HG03442 (cell line): ENCODE measurements around the gene CHRNA7.

ENCODE experiments used
- ATAC-seq: cut with Tn5 transposase; IDR thresholded peaks from one replicate; pipeline ENCODE4 v1.9.1; 2021; ENCODE audit warnings: mild to moderate bottlenecking, moderate library complexity; ENCODE audit not compliant: unreplicated experiment

CHRNA7 gene

GRCh38 chr15:32029862-32030781, at the start of gene CHRNA7:
Gene CHRNA7, plus strand, starts transcription at chr15:32030515. Its CDS starts 80 bp downstream, at chr15:32030595.
- peak; percentile 74 for ATAC-seq

DNA sequence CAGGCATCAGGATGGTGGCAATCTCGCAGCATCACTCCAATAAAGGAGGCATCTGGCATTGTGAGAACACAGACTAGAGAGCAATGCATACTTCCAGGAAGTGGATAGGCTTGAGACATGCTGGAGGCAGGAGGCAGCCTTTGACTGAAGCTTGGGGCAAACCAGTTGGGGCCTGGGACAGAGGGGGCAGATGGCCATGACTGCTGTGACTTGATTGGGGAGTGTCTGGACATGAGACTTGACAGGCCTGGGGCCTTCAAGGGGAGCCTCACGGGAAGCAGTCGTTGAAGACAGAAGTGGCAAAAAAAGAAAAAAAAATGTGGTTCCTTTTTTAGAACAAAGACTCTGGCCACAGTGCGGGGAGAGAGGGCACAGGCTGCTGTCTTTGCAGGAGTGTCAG, 44.7 kb upstream of the CHRNA7 start:
- ATAC-seq = no peak

GRCh38 chr15:31993062-31993461, 37.3 kb upstream of the CHRNA7 start:
- no peak for ATAC-seq

GRCh38 chr15:31997711-31998110, 32.6 kb upstream of the CHRNA7 start:
- ATAC-seq = no peak

DNA sequence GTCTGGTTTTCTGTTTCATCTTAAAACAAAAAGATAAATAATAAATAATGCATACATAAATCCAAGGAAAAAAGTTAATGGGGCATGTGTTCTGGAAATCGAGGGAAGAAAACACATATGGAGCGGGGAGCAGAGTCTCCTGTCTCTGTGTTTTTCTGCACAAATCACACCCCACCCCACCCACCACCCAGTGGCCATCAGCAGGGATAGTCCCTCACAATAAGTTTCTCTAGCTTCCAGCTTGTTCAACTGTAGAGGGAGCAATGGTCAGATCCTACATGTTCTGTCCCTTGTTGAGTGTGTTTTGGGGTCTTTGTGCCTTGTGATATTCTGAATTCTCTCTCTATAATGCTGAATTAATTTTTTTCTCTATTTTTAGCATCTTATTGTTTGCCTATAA, 26.8 kb upstream of the CHRNA7 start:
- no peak for ATAC-seq

DNA sequence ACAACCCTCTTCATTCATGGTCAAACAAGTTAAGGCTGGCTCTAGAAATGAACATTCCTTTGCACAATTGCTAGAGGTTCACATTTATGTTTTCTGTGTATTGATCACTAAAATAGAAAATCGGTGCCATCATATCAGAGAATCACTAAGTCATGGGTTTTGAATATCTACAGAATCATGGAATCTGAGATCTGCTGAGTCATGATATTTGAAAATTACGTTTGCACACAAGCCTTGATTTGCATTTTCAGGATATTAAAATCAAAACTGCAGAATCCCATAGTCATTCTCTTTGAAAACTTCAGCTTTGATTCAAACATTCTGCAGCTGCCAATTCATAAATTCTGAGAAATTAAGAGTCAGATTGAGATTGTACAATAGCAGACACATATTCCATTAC, 26.1 kb upstream of the CHRNA7 start:
- ATAC-seq = no peak

DNA sequence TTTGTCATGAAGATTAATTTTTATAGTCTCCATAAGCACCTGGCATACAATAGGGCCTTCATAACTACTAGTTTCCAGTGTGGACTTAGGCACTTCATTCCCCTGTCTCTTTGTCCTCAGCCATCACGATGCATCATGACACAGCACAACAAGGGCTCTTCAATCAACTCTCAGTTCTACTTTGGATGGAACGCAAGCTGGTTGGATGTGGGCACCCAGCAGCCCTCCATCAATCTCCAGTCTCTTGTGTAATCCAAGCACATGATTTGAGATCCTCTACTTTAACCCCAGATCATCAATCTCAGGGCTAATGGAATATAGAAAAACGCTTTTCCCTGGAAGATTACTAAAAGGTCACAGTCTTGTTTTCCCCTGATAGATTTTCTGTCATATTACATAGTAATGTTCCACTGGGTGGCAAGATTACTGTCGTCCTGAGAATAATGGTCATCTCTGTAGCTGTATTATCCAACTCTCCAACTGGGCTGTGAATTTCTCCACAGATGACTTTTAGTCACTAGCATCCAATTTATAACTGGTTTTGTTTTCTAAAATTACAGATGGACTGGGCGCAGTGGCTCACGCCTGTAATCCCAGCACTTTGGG, 22.9 kb upstream of the CHRNA7 start:
- no peak for ATAC-seq

GRCh38 chr15:32014953-32015352, 15.4 kb upstream of the CHRNA7 start:
- no peak for ATAC-seq

GRCh38 chr15:32020156-32020555, 10.2 kb upstream of the CHRNA7 start:
- no peak for ATAC-seq

GRCh38 chr15:32028921-32029320, 1.4 kb upstream of the CHRNA7 start:
- ATAC-seq = no peak

- ATAC-seq = no peak
Measured at GRCh38 chr15:32029409-32029861, 880 bp upstream of the CHRNA7 start.

DNA sequence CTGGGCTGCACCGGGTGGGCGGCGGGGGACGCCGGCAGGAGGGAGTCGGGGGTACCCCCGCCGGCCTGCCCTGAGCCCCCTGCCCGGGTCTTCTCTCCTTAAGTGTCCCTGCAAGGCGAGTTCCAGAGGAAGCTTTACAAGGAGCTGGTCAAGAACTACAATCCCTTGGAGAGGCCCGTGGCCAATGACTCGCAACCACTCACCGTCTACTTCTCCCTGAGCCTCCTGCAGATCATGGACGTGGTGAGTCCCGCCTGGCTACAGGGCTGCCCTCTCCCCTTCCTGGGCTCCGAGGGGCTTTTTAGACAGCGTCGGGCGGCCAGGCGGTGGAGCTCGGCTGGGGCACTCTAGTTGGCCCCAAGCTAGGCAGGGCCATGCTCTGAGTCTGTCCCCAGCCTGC, 480 bp downstream of the CHRNA7 start:
- no peak for ATAC-seq

GRCh38 chr15:32033186-32033890, 3.0 kb downstream of the CHRNA7 start:
- no peak for ATAC-seq

DNA sequence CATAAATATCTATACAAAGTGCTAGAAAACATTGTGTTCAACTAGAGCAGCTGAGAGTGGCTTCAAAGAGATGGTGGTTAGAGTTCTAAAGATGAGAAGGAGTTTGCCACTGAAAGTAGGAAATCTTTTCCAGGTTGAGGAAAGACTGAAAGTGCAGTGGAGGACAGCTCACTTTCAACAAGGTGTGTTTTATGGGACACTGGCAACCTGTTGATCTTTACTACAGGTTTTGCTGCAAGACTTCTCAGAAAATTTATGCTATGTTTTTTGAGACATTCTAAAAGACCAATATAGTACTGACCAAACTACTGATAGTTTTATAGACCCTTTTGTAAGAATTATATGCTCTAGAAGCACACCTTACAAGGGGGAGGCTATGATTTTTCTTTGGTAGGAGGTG, 3.8 kb downstream of the CHRNA7 start:
- no peak for ATAC-seq

DNA sequence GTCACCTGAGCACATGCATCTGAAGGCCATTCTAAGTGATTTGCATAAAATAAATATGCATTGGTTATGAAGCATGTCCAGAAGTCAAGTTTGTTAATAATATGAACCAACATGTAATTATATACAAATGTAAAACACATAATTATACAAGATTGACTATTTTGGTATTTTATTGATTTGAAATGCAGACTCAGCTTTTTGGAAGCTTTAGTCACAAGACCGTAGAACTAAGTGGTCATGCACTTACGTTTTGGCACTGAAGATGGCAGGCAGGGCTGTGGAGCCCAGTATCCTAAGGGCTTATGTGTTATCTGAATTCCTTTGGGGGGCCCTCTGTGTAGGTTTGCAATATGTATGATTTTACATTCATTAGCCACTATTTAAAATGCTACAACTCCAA, 5.0 kb downstream of the CHRNA7 start:
- ATAC-seq = no peak

- ATAC-seq = no peak
Measured at GRCh38 chr15:32036971-32037370, 6.7 kb downstream of the CHRNA7 start.

DNA sequence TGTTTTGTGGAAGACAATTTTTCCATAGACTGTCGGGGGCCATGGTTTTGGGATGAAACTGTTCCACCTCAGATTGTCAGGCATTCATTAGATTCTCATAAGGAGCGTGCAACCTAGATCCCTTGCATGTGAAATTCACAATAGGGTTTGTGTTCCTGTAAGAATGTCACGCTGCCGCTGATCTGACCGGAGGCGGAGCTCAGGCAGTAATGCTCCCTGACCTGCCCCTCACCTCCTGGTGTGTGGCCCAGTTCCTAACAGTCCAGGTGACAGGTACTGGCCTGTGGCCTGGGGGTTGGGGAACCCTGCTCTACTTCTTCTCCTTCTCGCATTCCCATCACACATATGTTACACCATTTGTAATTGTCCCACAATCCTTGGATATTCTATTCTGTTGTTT, 11.0 kb downstream of the CHRNA7 start:
- no peak for ATAC-seq

DNA sequence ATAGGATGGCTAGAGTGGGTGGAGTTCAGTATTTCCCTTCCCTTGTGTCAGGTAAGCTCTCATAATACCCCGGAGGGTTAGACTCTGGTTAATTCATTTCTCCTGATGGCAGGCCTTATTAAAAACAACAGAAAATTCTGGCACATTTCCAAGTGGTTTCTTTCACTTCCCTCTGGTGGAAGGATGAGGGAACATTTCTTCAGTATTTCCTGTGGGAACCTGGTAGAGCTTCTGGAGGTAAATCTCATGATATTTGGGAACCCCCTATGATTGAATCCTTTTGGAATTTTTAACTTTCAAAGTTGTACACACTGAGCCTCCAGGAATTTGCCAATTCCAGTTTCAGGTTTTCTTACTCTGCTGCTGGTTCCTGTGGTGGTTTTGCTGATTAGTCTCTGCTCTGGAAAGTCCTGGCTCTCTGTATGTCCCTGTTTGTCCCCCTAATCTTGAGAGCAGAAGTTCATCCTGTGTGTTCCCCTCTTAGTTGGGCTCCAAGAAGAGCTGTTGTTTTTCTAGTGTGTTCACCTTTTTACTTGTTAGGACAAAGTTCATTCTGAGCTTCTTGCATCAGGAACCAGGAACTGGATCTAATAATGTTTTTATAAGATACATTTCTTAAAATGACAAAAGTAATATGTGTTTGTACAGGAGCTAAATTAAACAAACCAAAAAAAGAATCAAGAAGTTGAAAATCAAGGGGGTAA, 12.1 kb downstream of the CHRNA7 start:
- ATAC-seq = no peak

- no peak for ATAC-seq
Measured at GRCh38 chr15:32053719-32054118, 23.4 kb downstream of the CHRNA7 start.

DNA sequence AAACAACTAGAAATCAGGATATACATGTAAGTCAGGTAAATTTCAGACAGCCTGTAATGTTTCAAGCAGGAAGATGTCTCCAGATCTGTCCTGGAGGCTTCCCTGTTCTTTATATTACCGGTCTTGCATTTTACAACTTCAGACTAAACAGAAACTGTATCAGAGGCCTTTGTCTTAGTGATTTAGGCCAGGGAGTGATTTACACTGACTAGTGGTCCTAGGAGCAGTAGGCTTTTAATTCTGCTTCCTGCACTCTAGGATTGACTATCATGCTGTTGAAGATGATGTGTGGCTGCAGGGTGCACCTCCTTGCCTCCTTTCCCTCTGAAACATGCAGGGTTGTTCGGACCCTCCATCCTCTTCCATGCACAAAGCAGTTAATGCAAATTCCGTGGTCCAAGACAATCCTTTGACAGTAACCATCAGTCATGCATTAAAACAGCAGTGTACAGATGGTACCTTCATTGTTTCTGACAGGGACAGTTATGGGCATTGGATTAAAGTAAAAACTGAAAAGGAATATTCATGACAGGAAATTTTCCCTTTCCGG, 27.6 kb downstream of the CHRNA7 start:
- no peak for ATAC-seq

DNA sequence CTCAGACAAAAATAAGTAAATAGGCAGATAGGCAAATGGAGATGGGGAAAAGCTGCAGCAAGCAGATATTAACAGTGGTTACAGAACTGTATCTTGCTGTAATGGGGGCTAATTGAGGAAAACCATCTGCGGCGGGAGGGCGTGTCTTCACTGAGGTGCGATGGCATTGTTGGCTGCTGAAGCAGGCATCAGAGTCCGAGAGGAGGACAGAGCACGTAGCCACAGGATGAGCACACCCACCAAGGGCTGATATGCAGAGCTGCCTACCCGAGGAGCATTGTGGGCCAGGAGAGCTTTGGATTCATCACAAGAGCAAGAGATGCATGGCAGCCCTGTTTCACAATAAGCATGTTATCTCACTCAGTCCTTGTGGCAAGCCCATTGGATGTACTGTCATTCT, 30.4 kb downstream of the CHRNA7 start:
- ATAC-seq = no peak
